ENCODE data around the gene MIF.
"Not testable (repeated sequence)": the region's sequence is repeated elsewhere in the genome, so short reads cannot be mapped to it uniquely, and the experiment has no call there.

MIF gene

DNA sequence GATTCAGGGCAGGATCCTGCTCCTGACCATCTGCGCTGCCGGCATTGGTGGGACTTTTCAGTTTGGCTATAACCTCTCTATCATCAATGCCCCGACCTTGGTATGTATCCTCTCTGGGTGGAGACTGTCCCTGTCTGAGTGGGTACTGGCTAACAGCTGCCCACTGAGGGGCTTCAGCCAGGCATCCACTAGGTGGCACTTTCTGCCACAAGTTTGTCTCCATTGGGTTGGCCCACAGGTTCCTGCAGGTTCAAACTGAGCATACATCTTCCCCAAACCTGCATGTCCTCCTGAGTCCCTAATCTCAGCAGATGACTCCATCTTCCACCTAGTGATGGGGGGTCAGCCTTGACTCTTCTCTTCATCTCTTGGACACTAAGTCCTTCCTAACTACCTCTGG, 32.1 kb upstream of the MIF start:
- FAIRE-seq: no peak

DNA sequence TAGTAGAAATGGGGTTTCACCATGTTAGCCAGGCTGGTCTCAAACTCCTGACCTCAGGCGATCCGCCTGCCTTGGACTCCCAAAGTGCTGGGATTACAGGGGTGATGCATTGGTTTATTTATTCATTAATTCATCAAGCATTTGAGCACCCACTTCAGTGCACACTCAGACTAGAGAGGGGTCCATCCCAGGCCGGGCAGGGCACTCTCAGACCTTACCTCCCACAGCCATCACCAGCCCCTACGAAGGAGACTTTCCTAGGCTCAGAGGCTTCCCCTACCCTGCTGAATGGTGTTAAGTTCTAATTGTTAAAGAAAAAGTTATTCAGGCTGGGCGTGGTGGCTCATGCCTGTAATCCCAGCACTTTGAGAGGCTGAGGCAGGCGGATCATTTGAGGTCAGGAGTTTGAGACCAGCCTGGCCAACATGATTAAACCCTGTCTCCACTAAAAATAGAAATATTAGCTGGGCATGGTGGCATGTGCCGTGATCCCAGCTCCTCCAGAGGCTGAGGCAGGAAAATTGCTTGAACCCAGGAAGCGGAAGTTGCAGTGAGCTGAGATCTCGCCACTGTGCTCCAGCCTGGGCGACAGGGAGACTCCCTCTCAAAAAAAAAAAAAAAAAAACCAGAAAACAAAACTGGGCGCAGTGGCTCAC, 29.6 kb upstream of the MIF start:
- not testable (repeated sequence) for FAIRE-seq; DNase-seq (ENCODE audit: insufficient read length, low spot score)

More for the DNA sequence above, 32.1 kb upstream of the MIF start:
- TF ChIP-seq, protein P1, sequence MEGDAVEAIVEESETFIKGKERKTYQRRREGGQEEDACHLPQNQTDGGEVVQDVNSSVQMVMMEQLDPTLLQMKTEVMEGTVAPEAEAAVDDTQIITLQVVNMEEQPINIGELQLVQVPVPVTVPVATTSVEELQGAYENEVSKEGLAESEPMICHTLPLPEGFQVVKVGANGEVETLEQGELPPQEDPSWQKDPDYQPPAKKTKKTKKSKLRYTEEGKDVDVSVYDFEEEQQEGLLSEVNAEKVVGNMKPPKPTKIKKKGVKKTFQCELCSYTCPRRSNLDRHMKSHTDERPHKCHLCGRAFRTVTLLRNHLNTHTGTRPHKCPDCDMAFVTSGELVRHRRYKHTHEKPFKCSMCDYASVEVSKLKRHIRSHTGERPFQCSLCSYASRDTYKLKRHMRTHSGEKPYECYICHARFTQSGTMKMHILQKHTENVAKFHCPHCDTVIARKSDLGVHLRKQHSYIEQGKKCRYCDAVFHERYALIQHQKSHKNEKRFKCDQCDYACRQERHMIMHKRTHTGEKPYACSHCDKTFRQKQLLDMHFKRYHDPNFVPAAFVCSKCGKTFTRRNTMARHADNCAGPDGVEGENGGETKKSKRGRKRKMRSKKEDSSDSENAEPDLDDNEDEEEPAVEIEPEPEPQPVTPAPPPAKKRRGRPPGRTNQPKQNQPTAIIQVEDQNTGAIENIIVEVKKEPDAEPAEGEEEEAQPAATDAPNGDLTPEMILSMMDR (IDR thresholded peaks at IDR 0.05; ENCODE audit: insufficient read depth, missing control alignments): peak; percentile 82
- DNase-seq (ENCODE audit: insufficient read length, low spot score): no peak

DNA sequence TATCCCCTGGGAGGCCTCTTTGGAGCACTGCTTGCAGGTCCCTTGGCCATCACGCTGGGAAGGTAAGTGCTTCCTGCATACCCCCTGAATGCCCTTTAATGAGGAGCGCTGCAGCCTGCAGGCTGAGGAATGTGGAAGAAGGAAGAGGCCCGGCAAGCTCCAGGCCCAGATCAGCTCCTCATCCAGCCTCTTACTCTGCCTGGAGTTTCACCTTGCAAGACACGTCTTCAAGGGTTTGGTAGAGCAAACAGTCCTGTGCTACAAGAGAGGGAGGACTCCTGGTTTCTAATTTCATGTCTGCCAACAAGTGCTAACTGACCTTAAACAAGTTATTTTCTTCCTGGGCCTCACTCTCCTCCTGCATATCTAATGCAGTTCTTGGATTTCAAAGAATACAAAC, 25.6 kb upstream of the MIF start:
- FAIRE-seq: no peak
- TF ChIP-seq, protein P1 (IDR thresholded peaks at IDR 0.05; ENCODE audit: insufficient read depth, missing control alignments): no peak
- DNase-seq (ENCODE audit: insufficient read length, low spot score): no peak

DNA sequence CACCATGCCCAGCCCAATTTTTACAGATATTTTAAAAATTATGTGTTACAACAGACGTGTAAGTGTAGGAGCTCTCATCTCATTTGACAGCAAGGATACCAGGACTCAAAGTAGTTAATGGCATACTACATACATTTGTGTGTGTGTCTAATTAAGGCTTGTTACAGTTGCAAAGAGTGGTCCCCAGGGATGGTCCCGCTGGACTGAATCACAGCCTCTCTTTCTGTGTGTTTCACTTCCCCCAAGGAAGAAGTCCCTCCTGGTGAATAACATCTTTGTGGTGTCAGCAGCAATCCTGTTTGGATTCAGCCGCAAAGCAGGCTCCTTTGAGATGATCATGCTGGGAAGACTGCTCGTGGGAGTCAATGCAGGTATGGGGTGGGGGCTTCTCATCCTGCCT, 19.3 kb upstream of the MIF start:
- no peak for DNase-seq (ENCODE audit: insufficient read length, low spot score)
- no peak for FAIRE-seq

DNA sequence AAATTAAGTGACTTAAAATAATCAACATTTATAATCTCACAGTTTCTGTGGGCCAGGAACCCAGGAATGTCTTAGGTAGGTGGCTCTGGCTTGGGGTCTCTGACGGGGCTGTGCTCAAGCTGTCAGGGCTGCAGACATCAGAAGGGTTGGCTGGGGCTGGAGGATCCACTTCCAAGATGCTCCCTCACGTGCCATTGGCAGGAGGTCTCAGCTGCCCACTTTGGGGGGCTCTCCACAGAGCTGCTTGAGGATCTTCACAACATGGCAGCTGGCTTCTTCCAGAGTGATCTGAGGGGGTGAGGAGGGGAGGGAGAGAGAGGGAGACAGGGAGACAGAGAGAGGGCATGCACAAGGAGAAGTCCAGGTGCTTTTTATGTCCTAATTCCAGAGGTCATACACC, 18.4 kb upstream of the MIF start:
- FAIRE-seq: no peak
- DNase-seq (ENCODE audit: insufficient read length, low spot score): no peak
- TF ChIP-seq, protein P1 (IDR thresholded peaks at IDR 0.05; ENCODE audit: insufficient read depth, missing control alignments): no peak

More for the DNA sequence above, 19.3 kb upstream of the MIF start:
- TF ChIP-seq, protein P1 (IDR thresholded peaks at IDR 0.05; ENCODE audit: insufficient read depth, missing control alignments): no peak

DNA sequence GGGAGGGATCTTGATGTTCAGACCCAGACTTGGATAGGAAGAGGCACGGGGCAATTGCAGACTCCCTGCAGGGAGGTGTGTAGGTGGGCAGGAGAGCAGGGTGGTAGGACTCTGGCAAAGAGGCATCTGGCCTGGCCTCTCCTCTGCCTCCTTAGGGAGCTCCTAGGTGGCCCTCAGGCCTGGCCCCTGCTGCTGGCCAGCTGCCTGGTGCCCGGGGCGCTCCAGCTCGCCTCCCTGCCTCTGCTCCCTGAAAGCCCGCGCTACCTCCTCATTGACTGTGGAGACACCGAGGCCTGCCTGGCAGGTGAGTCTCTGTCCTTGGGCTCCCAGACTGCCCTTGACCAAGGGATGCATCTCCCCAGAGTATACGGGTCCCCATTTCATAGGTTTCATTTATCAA, 16.6 kb upstream of the MIF start:
- DNase-seq (ENCODE audit: insufficient read length, low spot score): no peak
- TF ChIP-seq, protein P1 (IDR thresholded peaks at IDR 0.05; ENCODE audit: insufficient read depth, missing control alignments): no peak
- no peak for FAIRE-seq

DNA sequence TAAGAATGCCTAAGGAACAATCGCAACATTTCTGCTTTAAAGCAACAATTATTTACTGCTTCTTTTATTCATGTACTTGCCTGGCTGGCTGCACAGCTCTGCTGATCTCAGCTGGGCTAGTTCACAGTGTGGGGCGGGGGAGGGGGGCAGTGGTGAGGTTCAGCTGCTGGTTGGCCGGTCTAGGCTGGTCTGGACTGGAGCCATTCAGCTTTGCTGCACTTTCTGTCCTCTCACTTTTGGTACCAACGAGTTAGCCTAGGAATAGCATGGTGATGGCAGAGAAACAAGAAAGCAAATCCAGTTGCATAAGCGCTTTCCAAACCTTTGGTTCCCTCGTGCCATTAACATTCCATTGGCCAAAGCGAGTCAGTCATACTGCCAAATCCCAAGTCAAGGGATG, 16.0 kb upstream of the MIF start:
- no peak for FAIRE-seq
- TF ChIP-seq, protein P1 (IDR thresholded peaks at IDR 0.05; ENCODE audit: insufficient read depth, missing control alignments): no peak
- DNase-seq (ENCODE audit: insufficient read length, low spot score): no peak

DNA sequence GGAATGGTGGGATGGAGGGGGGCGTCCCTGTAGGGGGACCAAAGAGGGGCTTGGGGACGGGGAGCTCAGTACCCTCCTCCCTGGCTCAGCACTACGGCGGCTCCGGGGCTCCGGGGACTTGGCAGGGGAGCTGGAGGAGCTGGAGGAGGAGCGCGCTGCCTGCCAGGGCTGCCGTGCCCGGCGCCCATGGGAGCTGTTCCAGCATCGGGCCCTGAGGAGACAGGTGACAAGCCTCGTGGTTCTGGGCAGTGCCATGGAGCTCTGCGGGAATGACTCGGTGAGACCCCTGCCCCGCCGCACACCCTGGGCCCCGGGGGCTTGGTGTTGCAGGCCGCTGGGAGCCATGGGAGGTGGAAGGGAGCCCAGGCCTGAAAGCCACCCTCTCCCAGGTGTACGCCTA, 11.8 kb upstream of the MIF start:
- TF ChIP-seq, protein P1 (IDR thresholded peaks at IDR 0.05; ENCODE audit: insufficient read depth, missing control alignments): no peak
- FAIRE-seq (no peak), DNase-seq (ENCODE audit: insufficient read length, low spot score) (no peak)

Data from D721Med (cell line).